B cell (primary cell): ENCODE data around the gene CUL9. TPM values are rescaled to one million over a fixed set of nuclear protein-coding genes. Genes with fewer than 3 reads are reported as not detected.

Experiments
- ATAC-seq: fragments of 200-7000 bp; cut with Tn5 transposase; one replicate; pipeline ENCODE4 v1.10.0; 2021; ENCODE audit warnings: low read depth, mild to moderate bottlenecking, moderate number of reproducible peaks, moderate library complexity
- CTCF ChIA-PET: fragments of 350-600 bp; sonication (Branson Sonifier 250); formaldehyde crosslinking; loops from one replicate; lab custom pipeline; 2021; ENCODE audit warnings: antibody characterized with exemption, inconsistent platforms; lab: Charles Lee
- POLR2A ChIA-PET: fragments of 350-600 bp; sonication (Branson Sonifier 250); formaldehyde crosslinking; loops from one replicate; lab custom pipeline; 2021; ENCODE audit warnings: antibody characterized with exemption; lab: Charles Lee
- DNase-seq: peaks from one replicate; pipeline ENCODE4 v3.0.0; 2013
- H2AFZ ChIP-seq: 2 replicates; pipeline ENCODE4 v1.6.1; 2012; ENCODE audit warnings: mild to moderate bottlenecking, low read depth, low read length; ENCODE audit not compliant: insufficient read depth, poor library complexity, severe bottlenecking
- H3K27ac ChIP-seq, 2 donors: 1 replicate in 1 of 2; 2 replicates in 1 of 2; pipeline ENCODE4 v1.5.1; 2012 to 2013; ENCODE audit warnings: low read length in 2 of 2, mild to moderate bottlenecking in 2 of 2, moderate library complexity in 1 of 2
- H3K27me3 ChIP-seq, 4 experiments: fragments of 200-600 bp in 1 of 4; sonication (generic) in 1 of 4; replicated peaks in 1 of 4; 1 replicate in 2 of 4; 2 replicates in 2 of 4; pipeline versions ENCODE4 v1.6.1 to v1.7.0; 2013 to 2016; ENCODE audit warnings: low read length in 3 of 4, mild to moderate bottlenecking in 2 of 4, mixed read lengths in 1 of 4, moderate library complexity in 1 of 4; ENCODE audit not compliant: insufficient read depth in 4 of 4, control insufficient read depth in 3 of 4; ENCODE audit errors: control extremely low read depth in 1 of 4
- H3K36me3 ChIP-seq, 2 experiments: replicated peaks in 1 of 2; 1 replicate in 1 of 2; 2 replicates in 1 of 2; pipeline versions ENCODE4 v1.6.1 to v1.7.1; 2013; ENCODE audit warnings: low read length in 1 of 2; ENCODE audit not compliant: insufficient read depth in 2 of 2, control insufficient read depth in 1 of 2; ENCODE audit errors: control extremely low read depth in 1 of 2, extremely low read depth in 1 of 2
- H3K4me1 ChIP-seq, 2 donors: fragments of 200-600 bp in 1 of 2; sonication (generic) in 1 of 2; 1 replicate in 1 of 2; 2 replicates in 1 of 2; pipeline versions ENCODE4 v1.5.1 to v1.6.1; 2013 to 2017; ENCODE audit warnings: low read length in 2 of 2; ENCODE audit not compliant: control insufficient read depth in 2 of 2, insufficient read depth in 2 of 2
- H3K4me2 ChIP-seq: replicated peaks from 2 replicates; pipeline ENCODE3; 2012; ENCODE audit warnings: mild to moderate bottlenecking, low read depth, low read length; ENCODE audit not compliant: poor library complexity, severe bottlenecking
- H3K4me3 ChIP-seq, 5 experiments: fragments of 200-600 bp in 1 of 5; sonication (generic) in 1 of 5; 1 replicate in 3 of 5; 2 replicates in 2 of 5; pipeline versions ENCODE4 v1.5.1 to v1.7.0; 2011 to 2016; ENCODE audit warnings: low read length in 4 of 5, mild to moderate bottlenecking in 4 of 5, low read depth in 2 of 5, control low read depth in 1 of 5, moderate library complexity in 1 of 5; ENCODE audit not compliant: insufficient read depth in 1 of 5; ENCODE audit errors: control extremely low read depth in 1 of 5, extremely low read depth in 1 of 5
- H3K79me2 ChIP-seq: fragments of 200-600 bp; sonication (generic); one replicate; pipeline ENCODE4 v1.6.0; 2016; ENCODE audit warnings: low read length; ENCODE audit not compliant: control insufficient read depth, insufficient read depth
- H3K9ac ChIP-seq: fragments of 200-600 bp; sonication (generic); 2 replicates; pipeline ENCODE4 v1.6.1; 2017; ENCODE audit warnings: mild to moderate bottlenecking, low read length, moderate library complexity
- H3K9me3 ChIP-seq, 3 donors: one replicate each; pipeline versions ENCODE4 v1.6.1 to v1.7.1; 2013; ENCODE audit warnings: low read length in 2 of 3; ENCODE audit not compliant: control insufficient read depth in 2 of 3, insufficient read depth in 1 of 3; ENCODE audit errors: control extremely low read depth in 1 of 3
- H4K20me1 ChIP-seq: 2 replicates; pipeline ENCODE4 v1.6.0; 2012; ENCODE audit warnings: mild to moderate bottlenecking, low read length; ENCODE audit not compliant: insufficient read depth, control insufficient read depth, poor library complexity, severe bottlenecking
- H3K27ac Mint-ChIP-seq: one replicate; pipeline ENCODE4 v1.8.0; 2021; ENCODE audit warnings: mixed read lengths
- H3K27me3 Mint-ChIP-seq: one replicate; pipeline ENCODE4 v1.8.0; 2021; ENCODE audit warnings: mixed read lengths
- H3K4me1 Mint-ChIP-seq: one replicate; pipeline ENCODE4 v1.8.0; 2021; ENCODE audit warnings: mixed read lengths
- H3K4me3 Mint-ChIP-seq: one replicate; pipeline ENCODE4 v1.8.0; 2021; ENCODE audit warnings: mixed read lengths
- H3K9me3 Mint-ChIP-seq: one replicate; pipeline ENCODE4 v1.8.0; 2022; ENCODE audit warnings: mixed read lengths; ENCODE audit not compliant: insufficient read depth
- EZH2 ChIP-seq: IDR thresholded peaks from 2 replicates; pipeline ENCODE4 v1.6.1; 2012; ENCODE audit warnings: borderline replicate concordance, low read depth, mild to moderate bottlenecking, moderate library complexity, low read length; ENCODE audit not compliant: insufficient read depth, poor library complexity, severe bottlenecking
- WGBS: methylation state at CpG from one replicate; pipeline ENCODE4 v1.1.5; 2013; ENCODE audit warnings: missing lambda C conversion rate; ENCODE audit not compliant: insufficient coverage; 5-methylcytosine and 5-hydroxymethylcytosine counted together
- intact Hi-C: fragments of 100-400 bp; cut with micrococcal nuclease; formaldehyde crosslinking; loops from one replicate; pipeline ENCODE4 v1.10.0; 2022
- polyA plus RNA-seq: library from polyadenylated mRNA; depleted of rRNA; stranded (reverse); fragments of >200 nt; gene quantifications from 2 replicates; pipeline ENCODE4 v1.2.3, GENCODE V29; 2012
- total RNA-seq, 2 donors: library from RNA; stranded (reverse); fragments of 120-200 nt in 1 of 2; gene quantifications; 1 replicate in 1 of 2; 2 replicates in 1 of 2; pipeline versions ENCODE4 v1.2.3 to v1.2.4, GENCODE V29; 2013 to 2022
- TF ChIP-seq, protein P1 (sequence below): fragments of 200-600 bp; IDR thresholded peaks from one replicate; pipeline ENCODE4 v1.8.0; 2022; ENCODE audit warnings: antibody characterized with exemption, mild to moderate bottlenecking

CUL9 gene
- total and polyA plus RNA-seq, 2 donors (not counting 1 experiment from before 2014, with no cell fraction given), result 98.0 to 110 TPM

DNA sequence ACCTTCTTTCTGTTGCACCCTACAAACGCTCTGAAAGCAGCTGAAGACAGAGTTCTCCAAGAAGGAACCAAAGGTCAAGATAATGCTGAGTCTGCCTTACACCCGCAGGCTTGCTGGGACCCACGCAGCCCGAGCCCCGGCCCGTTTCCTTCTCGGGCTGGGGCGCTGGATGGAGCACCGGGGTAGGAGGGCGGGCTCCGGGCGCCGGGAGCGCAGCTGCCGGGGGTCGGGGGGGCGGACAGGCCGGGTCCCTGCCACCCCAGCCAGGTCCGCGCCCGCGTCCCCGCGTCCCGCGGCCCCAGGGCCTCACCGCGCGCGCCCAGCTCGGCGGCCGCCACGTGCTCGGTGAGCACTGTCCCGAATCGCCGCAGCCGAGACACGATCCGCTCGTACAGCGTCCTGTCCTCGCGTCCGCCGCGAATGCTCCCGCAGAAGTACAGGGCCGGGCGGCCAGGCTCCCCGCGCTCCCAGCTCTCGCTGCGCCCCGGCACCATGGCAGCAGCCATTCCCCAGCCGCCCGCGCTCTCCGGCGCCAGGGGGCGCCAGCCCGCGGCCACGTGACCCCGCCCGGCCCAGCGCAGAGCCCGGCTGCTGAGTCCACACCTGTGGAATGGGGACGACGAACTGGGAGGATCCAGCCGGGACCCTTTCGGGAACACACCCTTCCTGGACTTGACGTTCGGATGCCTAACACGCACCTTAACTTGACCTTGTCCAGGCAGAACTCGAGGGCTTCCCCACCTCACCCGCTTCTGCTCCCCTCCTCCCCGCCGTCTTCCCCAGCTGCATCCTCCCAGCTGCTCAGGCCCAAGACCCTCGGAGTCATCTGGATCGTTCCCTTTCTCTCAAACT is 47.2 kb downstream of the CUL9 start, which contains the start of gene DNPH1:
Gene DNPH1 (minus strand): TSS at position 531 of the 852 bp plus-strand sequence. CDS start 25 bp downstream, at position 506.
- DNase-seq (peak; percentile 89), ATAC-seq (peak; percentile 67)
- H3K4me3 Mint-ChIP-seq, result peak within 1 kb of the TSS; percentile 92
- Histone ChIP-seq H3K79me2 (peaks cover 39% of the 10 kb centered on the region), H3K27ac (peak within 1 kb of the TSS in 1 of 2 donors; percentile 73), H4K20me1 (no peaks in the 10 kb centered on the region), H3K36me3 (peaks cover 0 to 8% of the 10 kb centered on the region in 2 experiments), H3K4me1 (peaks cover 34 to 45% of the 10 kb centered on the region in 2 donors), H3K4me3 (peak within 1 kb of the TSS; percentile 43 to 70 (median 61)), H3K27me3 (peaks cover 0 to 5% (median 0%) of the 10 kb centered on the region in 4 experiments), H3K9ac (peak within 1 kb of the TSS; percentile 66), H3K4me2 (peak within 1 kb of the TSS; percentile 81), H3K9me3 (no peaks in the 10 kb centered on the region), H2AFZ (peak within 1 kb of the TSS; percentile 88)
- WGBS, result 2% methylated on average over 82 of the region's 82 CpGs
- POLR2A ChIA-PET, result interaction anchor here (0.8 to 1.7 kb wide), 4 partner anchors 18 to 300 kb away, joined by 3 to 7 read pairs (median 4); partner anchors contain the start of genes CNPY3 and CUL9
- intact Hi-C loops, result loop anchor here (1.0 to 10.0 kb wide), 4 partner anchors 18 to 396 kb away; partner anchors contain the start of genes CUL9 and GTPBP2
- H3K27ac Mint-ChIP-seq, result peak within 1 kb of the TSS; percentile 90
- CTCF ChIA-PET, result interaction anchor here (0.5 to 3.3 kb wide), 26 partner anchors 9 to 348 kb away, joined by 3 to 22 read pairs (median 4); partner anchors contain the start of genes ABCC10, CRIP3 and CUL9
- H3K4me1 Mint-ChIP-seq, result peaks cover 29% of the 10 kb centered on the region
- H3K9me3 Mint-ChIP-seq, result no peaks in the 10 kb centered on the region
- H3K27me3 Mint-ChIP-seq, result peaks cover 9% of the 10 kb centered on the region
- TF ChIP-seq, protein P1, sequence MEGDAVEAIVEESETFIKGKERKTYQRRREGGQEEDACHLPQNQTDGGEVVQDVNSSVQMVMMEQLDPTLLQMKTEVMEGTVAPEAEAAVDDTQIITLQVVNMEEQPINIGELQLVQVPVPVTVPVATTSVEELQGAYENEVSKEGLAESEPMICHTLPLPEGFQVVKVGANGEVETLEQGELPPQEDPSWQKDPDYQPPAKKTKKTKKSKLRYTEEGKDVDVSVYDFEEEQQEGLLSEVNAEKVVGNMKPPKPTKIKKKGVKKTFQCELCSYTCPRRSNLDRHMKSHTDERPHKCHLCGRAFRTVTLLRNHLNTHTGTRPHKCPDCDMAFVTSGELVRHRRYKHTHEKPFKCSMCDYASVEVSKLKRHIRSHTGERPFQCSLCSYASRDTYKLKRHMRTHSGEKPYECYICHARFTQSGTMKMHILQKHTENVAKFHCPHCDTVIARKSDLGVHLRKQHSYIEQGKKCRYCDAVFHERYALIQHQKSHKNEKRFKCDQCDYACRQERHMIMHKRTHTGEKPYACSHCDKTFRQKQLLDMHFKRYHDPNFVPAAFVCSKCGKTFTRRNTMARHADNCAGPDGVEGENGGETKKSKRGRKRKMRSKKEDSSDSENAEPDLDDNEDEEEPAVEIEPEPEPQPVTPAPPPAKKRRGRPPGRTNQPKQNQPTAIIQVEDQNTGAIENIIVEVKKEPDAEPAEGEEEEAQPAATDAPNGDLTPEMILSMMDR, result peak; percentile 95
- TF ChIP-seq EZH2, result no peak
